Fibroblast of villous mesenchyme (primary cell): Measurements from ENCODE around the gene REEP1. TPM values are rescaled to one million over a fixed set of nuclear protein-coding genes. Genes with fewer than 3 reads are reported as not detected.
"Not testable (repeated sequence)": the region's sequence is repeated elsewhere in the genome, so short reads cannot be mapped to it uniquely, and the experiment has no call there.

ENCODE experiments used
- DNase-seq: peaks from one replicate; pipeline ENCODE4 v3.0.0-alpha.2; 2010; ENCODE audit warnings: low read depth
- H3K4me3 ChIP-seq: 2 replicates; pipeline ENCODE4 v1.5.1; 2011; ENCODE audit warnings: low read depth, mild to moderate bottlenecking, low read length
- CTCF ChIP-seq: IDR thresholded peaks from 2 replicates; pipeline ENCODE4 v1.5.1; 2012; ENCODE audit warnings: low read depth, mild to moderate bottlenecking, low read length; ENCODE audit not compliant: insufficient read depth
- total RNA-seq: library from RNA; depleted of rRNA; stranded (reverse); fragments of >200 nt; gene quantifications from 2 replicates; pipeline ENCODE4 v1.2.3, GENCODE V29; 2012

REEP1 gene
- total RNA-seq, 1 donor: under 0.01 TPM

DNA sequence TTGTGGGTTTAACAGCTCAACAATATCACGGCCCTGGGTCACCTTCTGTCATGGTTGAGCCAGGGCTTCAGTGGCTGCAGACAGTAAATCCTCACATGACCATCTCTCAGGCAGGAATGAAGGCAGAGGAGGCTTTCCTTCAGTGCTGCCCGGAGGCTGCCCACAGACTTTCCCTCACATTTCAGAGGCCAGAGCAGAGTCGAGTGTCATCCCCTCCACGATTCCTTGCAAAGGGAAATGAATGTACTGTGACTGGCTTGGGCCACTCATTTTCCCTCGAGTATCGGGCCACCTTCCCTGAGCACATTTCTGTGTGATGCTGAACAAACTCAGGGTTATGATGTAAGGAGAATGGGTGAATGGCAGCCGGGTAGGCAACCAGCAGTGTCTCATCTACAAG lies 10.0 kb upstream of the REEP1 start:
- no peak overlapping the region for H3K4me3 ChIP-seq
- no peak for DNase-seq
- TF ChIP-seq CTCF: no peak

- DNase-seq: not testable (repeated sequence)
These were observed 8.5 kb upstream of the REEP1 start for GRCh38 chr2:86345783-86346370.

GRCh38 chr2:86344404-86344803 lies 7.0 kb upstream of the REEP1 start:
- DNase-seq: no peak
- no peak overlapping the region for H3K4me3 ChIP-seq
- no peak for TF ChIP-seq CTCF

More at GRCh38 chr2:86345783-86346370, 8.5 kb upstream of the REEP1 start:
- H3K4me3 ChIP-seq: not testable (repeated sequence)

DNA sequence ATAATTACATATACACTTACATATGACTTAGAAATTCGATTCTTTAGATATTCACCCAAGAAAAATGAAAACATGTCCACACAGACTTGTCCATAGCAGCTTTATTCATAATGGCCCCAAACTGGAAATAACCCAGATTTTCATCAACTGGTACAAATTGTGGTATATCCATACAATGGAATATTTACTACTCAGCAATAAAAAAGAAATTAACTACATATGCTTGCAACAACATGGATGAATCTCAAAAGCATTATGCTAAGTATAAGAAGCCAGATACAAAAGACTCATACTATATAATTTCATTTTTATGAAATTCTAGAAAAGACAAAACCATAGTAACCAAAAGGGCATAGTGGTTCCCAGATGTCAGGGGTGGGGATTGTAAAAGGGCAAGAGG lies 5.1 kb upstream of the REEP1 start:
- TF ChIP-seq CTCF: no peak
- no peak for DNase-seq
- no peak overlapping the region for H3K4me3 ChIP-seq

GRCh38 chr2:86341470-86341869 lies 4.0 kb upstream of the REEP1 start:
- DNase-seq: no peak
- H3K4me3 ChIP-seq: no peak overlapping the region
- no peak for TF ChIP-seq CTCF

- H3K4me3 ChIP-seq: no peak overlapping the region
- no peak for DNase-seq
- TF ChIP-seq CTCF: no peak
These were observed 1.4 kb upstream of the REEP1 start for GRCh38 chr2:86338778-86339295.

DNA sequence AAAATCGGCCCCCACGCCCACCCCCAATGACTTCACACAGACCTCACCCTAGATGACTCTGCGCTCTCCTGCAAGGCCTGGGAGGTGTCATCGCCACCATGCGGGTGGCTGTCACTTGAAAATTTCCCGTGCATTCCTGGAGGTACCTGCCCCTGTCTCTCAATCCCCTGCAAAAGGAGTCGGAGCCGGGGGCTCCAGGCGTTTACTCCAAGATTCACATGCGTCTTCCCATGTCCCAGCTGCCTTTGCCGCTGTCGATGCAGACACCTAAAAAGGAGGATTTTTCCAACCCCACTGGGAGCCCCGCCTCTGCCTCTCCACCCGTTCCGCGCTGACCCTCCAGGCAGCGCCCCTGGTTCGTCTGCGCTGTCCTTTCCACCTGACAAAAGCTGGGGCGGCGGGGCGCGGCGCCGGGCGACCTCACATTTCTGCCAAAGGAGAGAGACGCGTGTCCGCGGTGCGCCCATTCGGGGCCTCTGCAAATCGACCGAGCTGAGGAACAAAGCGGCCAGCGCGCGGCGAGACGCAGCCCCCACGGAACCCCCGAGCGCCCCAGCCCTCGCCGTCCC lies 667 bp downstream of the REEP1 start:
- peak overlapping the region; percentile 18 for H3K4me3 ChIP-seq
- DNase-seq: no peak
- no peak for TF ChIP-seq CTCF
